ENCODE results near the gene MED29. TPM values are rescaled to one million over a fixed set of nuclear protein-coding genes. Genes with fewer than 3 reads are reported as not detected.

The MED29 gene
- total RNA-seq, 2 experiments from 2014 or later, result 45.0 to 46.1 TPM

GRCh38 chr19:39425744-39426143, 34.6 kb downstream of the MED29 start:
- Histone ChIP-seq H3K27me3 (ENCODE audit: control insufficient read depth in 1 of 2, insufficient read depth in 2 of 2, low read length in 2 of 2) (no peaks in the 10 kb centered on the region), H3K4me1 (ENCODE audit: insufficient read depth, low read length) (peaks cover 10% of the 10 kb centered on the region), H3K36me3 (ENCODE audit: insufficient read depth, low read length) (peaks cover 20% of the 10 kb centered on the region), H3K9me3 (ENCODE audit: control insufficient read depth in 1 of 2, insufficient read depth in 1 of 2, low read length in 2 of 2) (no peaks in the 10 kb centered on the region), H3K4me3 (ENCODE audit: low read length) (no peak overlapping the region), H3K27ac (ENCODE audit: low read depth in 1 of 2, low read length in 2 of 2) (no peak overlapping the region)
- ChIA-PET POLR2A (interaction anchor here (3.1 kb wide), 1 partner anchor 10 kb away, joined by 27 read pairs; the partner anchor contains the start of gene RPS16), CTCF (interaction anchor here (2.2 kb wide), 1 partner anchor 14 kb away, joined by 8 read pairs; the partner anchor contains the start of gene PLEKHG2)
- Mint-ChIP-seq H3K4me3 (no peak overlapping the region), H3K9me3 (no peaks in the 10 kb centered on the region), H3K36me3 (ENCODE audit: low read depth) (peaks cover 30% of the 10 kb centered on the region), H3K27ac (peak overlapping the region; percentile 10), H3K27me3 (no peaks in the 10 kb centered on the region), H3K4me1 (ENCODE audit: low read depth) (peaks cover 4% of the 10 kb centered on the region)
- intact Hi-C loops (cut with DNase I, micrococcal nuclease), result no loop called here
- no peak for TF ChIP-seq CTCF (IDR thresholded peaks at IDR 0.05)
- DNase-seq (no peak), ATAC-seq (ENCODE audit: poor library complexity) (no peak)

- Mint-ChIP-seq H3K4me1 (ENCODE audit: low read depth) (peaks cover 9% of the 10 kb centered on the region), H3K36me3 (ENCODE audit: low read depth) (peaks cover 35% of the 10 kb centered on the region), H3K4me3 (no peak overlapping the region), H3K27ac (peak overlapping the region; percentile 10), H3K9me3 (no peaks in the 10 kb centered on the region), H3K27me3 (no peaks in the 10 kb centered on the region)
- ATAC-seq (ENCODE audit: poor library complexity) (no peak), DNase-seq (no peak)
- no peaks in the 10 kb centered on the region for H3K9me3 ChIP-seq (ENCODE audit: control insufficient read depth in 1 of 2, insufficient read depth in 1 of 2, low read length in 2 of 2)
- H3K27ac ChIP-seq (ENCODE audit: low read depth in 1 of 2, low read length in 2 of 2), result no peak overlapping the region
- peaks cover 20% of the 10 kb centered on the region for H3K36me3 ChIP-seq (ENCODE audit: insufficient read depth, low read length)
- POLR2A ChIA-PET, result interaction anchor here (3.1 kb wide), 1 partner anchor 9 kb away, joined by 27 read pairs; the partner anchor contains the start of gene RPS16
- no peaks in the 10 kb centered on the region for H3K27me3 ChIP-seq (ENCODE audit: control insufficient read depth in 1 of 2, insufficient read depth in 2 of 2, low read length in 2 of 2)
- no peak for TF ChIP-seq CTCF (IDR thresholded peaks at IDR 0.05)
- peaks cover 14% of the 10 kb centered on the region for H3K4me1 ChIP-seq (ENCODE audit: insufficient read depth, low read length)
- CTCF ChIA-PET, result interaction anchor here (1.5 to 2.2 kb wide), 2 partner anchors 14 to 28 kb away, joined by 6 to 8 read pairs; partner anchors contain the start of gene PLEKHG2
- intact Hi-C loops (cut with DNase I, micrococcal nuclease), result no loop called here
- no peak overlapping the region for H3K4me3 ChIP-seq (ENCODE audit: low read length)
Observed at GRCh38 chr19:39426170-39426569, 35.0 kb downstream of the MED29 start.

DNA sequence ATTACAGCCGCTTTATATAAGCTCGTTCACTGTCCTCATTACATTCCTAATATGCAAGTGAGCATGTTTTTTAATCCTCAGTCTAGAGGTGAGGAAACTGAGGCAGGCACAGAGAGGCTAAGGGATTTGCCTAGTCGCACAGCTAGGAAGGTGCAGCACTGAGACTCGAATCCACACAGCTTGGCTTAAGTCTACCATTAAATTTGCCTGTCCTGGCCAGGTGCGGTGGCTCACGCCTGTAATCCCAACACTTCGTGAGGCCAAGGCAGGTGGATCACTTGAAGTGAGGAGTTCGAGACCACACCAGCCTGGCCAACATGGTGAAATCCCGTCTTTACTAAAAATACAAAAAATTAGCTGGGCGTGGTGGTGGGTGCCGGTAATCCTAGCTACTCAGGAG, 36.5 kb downstream of the MED29 start:
- Mint-ChIP-seq H3K9me3 (no peaks in the 10 kb centered on the region), H3K36me3 (ENCODE audit: low read depth) (peaks cover 43% of the 10 kb centered on the region), H3K27ac (no peak overlapping the region), H3K4me1 (ENCODE audit: low read depth) (peaks cover 11% of the 10 kb centered on the region), H3K27me3 (no peaks in the 10 kb centered on the region), H3K4me3 (no peak overlapping the region)
- ATAC-seq (ENCODE audit: poor library complexity) (no peak), DNase-seq (no peak)
- Histone ChIP-seq H3K4me3 (ENCODE audit: low read length) (no peak overlapping the region), H3K9me3 (ENCODE audit: control insufficient read depth in 1 of 2, insufficient read depth in 1 of 2, low read length in 2 of 2) (no peaks in the 10 kb centered on the region), H3K36me3 (ENCODE audit: insufficient read depth, low read length) (peaks cover 25% of the 10 kb centered on the region), H3K4me1 (ENCODE audit: insufficient read depth, low read length) (peaks cover 26% of the 10 kb centered on the region), H3K27me3 (ENCODE audit: control insufficient read depth in 1 of 2, insufficient read depth in 2 of 2, low read length in 2 of 2) (no peaks in the 10 kb centered on the region), H3K27ac (ENCODE audit: low read depth in 1 of 2, low read length in 2 of 2) (no peak overlapping the region)
- no peak for TF ChIP-seq CTCF (IDR thresholded peaks at IDR 0.05)
- intact Hi-C loops (cut with DNase I, micrococcal nuclease), result no loop called here
- ChIA-PET CTCF (interaction anchor here (1.5 to 2.2 kb wide), 2 partner anchors 16 to 30 kb away, joined by 6 to 8 read pairs; partner anchors contain the start of gene PLEKHG2), POLR2A (interaction anchor here (1.0 to 3.1 kb wide), 4 partner anchors 8 to 26 kb away, joined by 3 to 27 read pairs (median 4); partner anchors contain the start of genes PLEKHG2, RPS16 and SUPT5H)

Measured in CD4-positive, alpha-beta T cell (primary cell).